ENCODE results near the gene ZBTB20. TPM values are rescaled to one million over a fixed set of nuclear protein-coding genes. Genes with fewer than 3 reads are reported as not detected.

The ZBTB20 gene
- total RNA-seq, 3 donors from 2014 or later (not counting 1 experiment from before 2014, with no cell fraction given): 52.7 to 58.3 (median 55.9) TPM

DNA sequence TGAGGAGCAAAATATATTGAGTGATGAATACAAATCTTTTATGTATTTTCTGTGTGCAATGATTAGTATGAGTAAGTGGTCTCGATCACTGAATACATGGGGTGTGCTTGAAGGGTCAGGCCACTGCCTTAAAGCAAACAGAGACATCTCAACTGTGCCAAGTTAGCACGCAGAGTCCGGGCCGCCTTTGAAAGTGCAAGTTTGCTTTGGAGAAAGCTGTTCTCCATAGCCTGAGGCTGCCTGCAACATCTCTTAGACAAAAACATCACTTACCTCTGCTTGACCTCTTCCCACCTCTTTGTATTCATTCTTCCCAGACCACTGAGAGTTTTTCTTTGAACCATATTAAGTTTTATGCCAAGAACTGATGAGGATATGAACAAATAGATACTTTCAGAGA lies 267.0 kb downstream of the ZBTB20 start:
- 75% methylated on average over 4 of the region's 4 CpGs for WGBS (ENCODE audit: insufficient coverage)
- H3K27ac Mint-ChIP-seq: no peak overlapping the region

DNA sequence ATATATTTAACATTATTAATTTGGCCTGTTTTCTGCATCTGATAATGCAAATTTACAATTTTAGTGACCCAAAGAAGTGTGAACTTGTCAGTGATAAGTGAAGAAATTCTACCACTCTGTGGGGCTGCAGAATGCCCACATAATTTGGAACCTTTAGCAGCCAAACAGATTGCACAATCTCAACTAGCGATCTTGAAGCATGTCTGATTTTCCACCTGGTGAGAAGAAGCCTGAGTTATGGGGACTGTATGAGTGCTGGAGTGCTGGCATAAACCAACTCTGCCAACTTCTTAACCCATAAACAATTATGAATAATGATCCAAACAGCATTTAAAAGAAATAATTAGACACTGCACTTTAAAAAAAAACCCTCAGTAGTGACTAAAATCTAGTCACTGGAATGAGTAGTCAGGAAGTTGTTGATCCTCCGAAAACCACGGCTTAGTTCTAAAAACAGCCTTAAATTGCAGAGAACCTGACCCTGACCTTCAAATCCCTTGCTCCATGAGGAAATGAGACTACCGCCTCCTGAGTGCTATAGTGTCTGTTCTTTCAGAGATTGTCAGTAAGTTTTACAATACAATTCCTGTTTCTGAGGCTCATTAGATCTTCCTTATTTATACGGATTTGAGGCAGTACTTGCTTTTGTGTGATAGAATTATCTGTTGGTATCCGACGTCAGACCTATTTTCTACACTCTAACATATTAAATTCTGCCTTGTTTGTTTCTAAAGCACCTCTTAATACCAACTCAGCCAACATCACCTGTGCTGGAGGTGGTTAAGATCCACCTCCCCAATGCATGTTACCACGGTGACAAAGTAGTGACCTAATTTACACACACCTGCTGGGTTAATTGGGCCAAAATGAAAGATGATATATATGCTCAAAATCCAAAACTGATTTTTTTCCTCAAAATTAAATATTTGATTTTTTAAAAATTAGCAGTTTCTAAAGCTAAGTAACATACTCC lies 267.7 kb downstream of the ZBTB20 start:
- no peak overlapping the region for H3K4me3 ChIP-seq (ENCODE audit: low read length)
- Mint-ChIP-seq H3K9me3 (no peaks in the 10 kb centered on the region), H3K4me1 (peaks cover 0 to 12% of the 10 kb centered on the region in 2 donors), H3K36me3 (no peaks in the 10 kb centered on the region), H3K4me3 (no peak overlapping the region), H3K27me3 (ENCODE audit: low read depth in 2 of 2) (no peaks in the 10 kb centered on the region), H3K27ac (no peak overlapping the region)
- H3K27me3 ChIP-seq (ENCODE audit: control insufficient read depth, insufficient read depth, low read length): no peaks in the 10 kb centered on the region
- no peaks in the 10 kb centered on the region for H3K4me1 ChIP-seq (ENCODE audit: control insufficient read depth, insufficient read depth, low read length)
- intact Hi-C loops (cut with micrococcal nuclease): no loop called here
- no peaks in the 10 kb centered on the region for H3K36me3 ChIP-seq (ENCODE audit: control insufficient read depth, insufficient read depth, low read length)
- 53% methylated on average over 3 of the region's 8 CpGs for WGBS (ENCODE audit: insufficient coverage)
- no peaks in the 10 kb centered on the region for H3K9me3 ChIP-seq (ENCODE audit: control insufficient read depth, insufficient read depth, low read length)
- DNase-seq (no peak), ATAC-seq (no peak)
- TF ChIP-seq, protein P1, sequence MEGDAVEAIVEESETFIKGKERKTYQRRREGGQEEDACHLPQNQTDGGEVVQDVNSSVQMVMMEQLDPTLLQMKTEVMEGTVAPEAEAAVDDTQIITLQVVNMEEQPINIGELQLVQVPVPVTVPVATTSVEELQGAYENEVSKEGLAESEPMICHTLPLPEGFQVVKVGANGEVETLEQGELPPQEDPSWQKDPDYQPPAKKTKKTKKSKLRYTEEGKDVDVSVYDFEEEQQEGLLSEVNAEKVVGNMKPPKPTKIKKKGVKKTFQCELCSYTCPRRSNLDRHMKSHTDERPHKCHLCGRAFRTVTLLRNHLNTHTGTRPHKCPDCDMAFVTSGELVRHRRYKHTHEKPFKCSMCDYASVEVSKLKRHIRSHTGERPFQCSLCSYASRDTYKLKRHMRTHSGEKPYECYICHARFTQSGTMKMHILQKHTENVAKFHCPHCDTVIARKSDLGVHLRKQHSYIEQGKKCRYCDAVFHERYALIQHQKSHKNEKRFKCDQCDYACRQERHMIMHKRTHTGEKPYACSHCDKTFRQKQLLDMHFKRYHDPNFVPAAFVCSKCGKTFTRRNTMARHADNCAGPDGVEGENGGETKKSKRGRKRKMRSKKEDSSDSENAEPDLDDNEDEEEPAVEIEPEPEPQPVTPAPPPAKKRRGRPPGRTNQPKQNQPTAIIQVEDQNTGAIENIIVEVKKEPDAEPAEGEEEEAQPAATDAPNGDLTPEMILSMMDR (IDR thresholded peaks at IDR 0.05): no peak
- H3K27ac ChIP-seq (ENCODE audit: low read length): no peak overlapping the region

More for the DNA sequence above, 267.0 kb downstream of the ZBTB20 start:
- no peaks in the 10 kb centered on the region for H3K27me3 ChIP-seq (ENCODE audit: control insufficient read depth, insufficient read depth, low read length)
- no peak overlapping the region for H3K4me3 Mint-ChIP-seq
- H3K36me3 ChIP-seq (ENCODE audit: control insufficient read depth, insufficient read depth, low read length): no peaks in the 10 kb centered on the region
- TF ChIP-seq, protein P1 (IDR thresholded peaks at IDR 0.05): no peak
- no peaks in the 10 kb centered on the region for H3K9me3 ChIP-seq (ENCODE audit: control insufficient read depth, insufficient read depth, low read length)
- no peaks in the 10 kb centered on the region for H3K36me3 Mint-ChIP-seq
- no peak for ATAC-seq
- no peak overlapping the region for H3K27ac ChIP-seq (ENCODE audit: low read length)
- no peak overlapping the region for H3K4me3 ChIP-seq (ENCODE audit: low read length)
- no peaks in the 10 kb centered on the region for H3K4me1 ChIP-seq (ENCODE audit: control insufficient read depth, insufficient read depth, low read length)
- no peaks in the 10 kb centered on the region for H3K27me3 Mint-ChIP-seq (ENCODE audit: low read depth in 2 of 2)
- intact Hi-C loops (cut with micrococcal nuclease): no loop called here
- no peaks in the 10 kb centered on the region for H3K9me3 Mint-ChIP-seq
- DNase-seq: no peak
- peaks cover 0 to 8% of the 10 kb centered on the region in 2 donors for H3K4me1 Mint-ChIP-seq

DNA sequence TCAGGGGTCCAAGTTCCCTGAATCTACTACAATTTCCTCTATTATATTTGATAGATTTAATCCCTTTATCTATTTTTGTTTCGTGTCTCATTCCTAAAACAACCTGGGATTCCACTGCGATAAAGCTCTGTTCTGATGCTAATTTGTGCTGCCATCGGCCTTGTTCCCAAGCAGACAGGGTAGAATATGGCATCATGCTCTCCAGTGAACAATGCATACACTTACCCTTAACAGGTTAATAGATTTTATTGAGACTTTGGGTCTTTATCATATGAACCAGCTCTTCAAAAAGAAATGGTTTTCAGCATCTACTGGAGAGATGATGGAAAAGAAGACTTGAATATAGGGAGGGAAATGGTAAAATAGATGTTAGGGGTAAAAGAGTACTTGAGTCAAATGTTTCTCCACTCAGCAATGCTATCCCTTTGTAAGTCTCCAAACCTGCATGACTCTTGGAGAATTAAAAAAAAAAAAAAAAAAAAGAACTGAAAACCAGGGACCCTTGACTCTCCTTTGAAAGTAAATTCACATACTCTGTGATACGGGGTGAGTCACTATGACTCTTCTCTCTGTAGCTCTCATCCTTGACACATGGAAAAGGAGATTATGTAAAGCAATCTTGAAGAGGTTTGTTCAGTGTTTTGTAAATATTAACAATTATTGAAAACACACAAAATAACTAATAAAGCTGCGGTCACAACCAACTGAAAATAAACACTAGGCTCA lies 268.8 kb downstream of the ZBTB20 start:
- ATAC-seq: no peak
- H3K4me3 Mint-ChIP-seq: no peak overlapping the region

More for the DNA sequence above, 268.8 kb downstream of the ZBTB20 start:
- Histone ChIP-seq H3K4me3 (ENCODE audit: low read length) (no peak overlapping the region), H3K27me3 (ENCODE audit: control insufficient read depth, insufficient read depth, low read length) (no peaks in the 10 kb centered on the region), H3K36me3 (ENCODE audit: control insufficient read depth, insufficient read depth, low read length) (no peaks in the 10 kb centered on the region), H3K27ac (ENCODE audit: low read length) (no peak overlapping the region), H3K4me1 (ENCODE audit: control insufficient read depth, insufficient read depth, low read length) (no peaks in the 10 kb centered on the region), H3K9me3 (ENCODE audit: control insufficient read depth, insufficient read depth, low read length) (no peaks in the 10 kb centered on the region)
- intact Hi-C loops (cut with micrococcal nuclease): no loop called here
- no peak overlapping the region for H3K27ac Mint-ChIP-seq
- peaks cover 0 to 12% of the 10 kb centered on the region in 2 donors for H3K4me1 Mint-ChIP-seq
- TF ChIP-seq, protein P1 (IDR thresholded peaks at IDR 0.05): no peak
- DNase-seq: no peak
- WGBS (ENCODE audit: insufficient coverage): 90% methylated on average over 4 of the region's 5 CpGs
- H3K27me3 Mint-ChIP-seq (ENCODE audit: low read depth in 2 of 2): no peaks in the 10 kb centered on the region
- no peaks in the 10 kb centered on the region for H3K9me3 Mint-ChIP-seq
- no peaks in the 10 kb centered on the region for H3K36me3 Mint-ChIP-seq
